HG02642 (cell line): Measurements from ENCODE around the gene SOCS1.

Experiments used
- ATAC-seq: cut with Tn5 transposase; IDR thresholded peaks from one replicate; pipeline ENCODE4 v1.9.1; 2021; ENCODE audit warnings: mild to moderate bottlenecking; ENCODE audit not compliant: unreplicated experiment, poor library complexity

Gene SOCS1

GRCh38 chr16:11210260-11210659, 45.7 kb downstream of the SOCS1 start:
- no peak for ATAC-seq

GRCh38 chr16:11208916-11209665, 46.9 kb downstream of the SOCS1 start:
- ATAC-seq: no peak

GRCh38 chr16:11207646-11208045, 48.4 kb downstream of the SOCS1 start:
- no peak for ATAC-seq

GRCh38 chr16:11205754-11206581, 50.0 kb downstream of the SOCS1 start:
- ATAC-seq: peak; percentile 29

GRCh38 chr16:11205065-11205699, 50.8 kb downstream of the SOCS1 start:
- no peak for ATAC-seq

GRCh38 chr16:11204513-11205047, 51.4 kb downstream of the SOCS1 start:
- ATAC-seq: no peak
